SHP77 treated with DMSO at 0.1 percent for 48 hours (cell line): Measurements from ENCODE around the gene PDE6A.
A peak's percentile ranks its signal among the peaks of the same experiment; 100 is the strongest.
"Not testable (repeated sequence)": the region's sequence is repeated elsewhere in the genome, so short reads cannot be mapped to it uniquely, and the experiment has no call there.

Experiments
- DNase-seq: peaks from one replicate; lab custom pipeline; 2025; lab: John Stamatoyannopoulos, UW

PDE6A gene

DNA sequence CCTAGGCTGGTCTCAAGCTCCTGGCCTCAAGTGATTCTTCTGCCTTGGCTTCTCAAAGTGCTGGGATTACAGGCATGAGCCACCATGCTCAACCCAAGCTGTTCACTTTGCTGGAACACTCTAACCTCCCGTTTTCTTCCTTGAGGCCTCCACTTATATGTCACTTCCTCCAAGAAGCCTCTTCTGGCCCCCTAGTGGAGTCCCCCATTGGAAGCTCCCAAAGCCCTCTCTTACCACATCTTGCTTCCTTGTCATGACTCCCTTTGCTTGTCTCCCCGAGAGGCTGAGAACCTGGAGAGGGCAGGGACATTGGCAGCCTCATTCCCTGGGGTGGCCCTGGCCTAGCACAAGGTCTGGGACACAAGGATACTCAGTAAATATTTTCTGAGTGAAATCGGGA lies 80.8 kb downstream of the PDE6A start:
- DNase-seq: no peak

DNA sequence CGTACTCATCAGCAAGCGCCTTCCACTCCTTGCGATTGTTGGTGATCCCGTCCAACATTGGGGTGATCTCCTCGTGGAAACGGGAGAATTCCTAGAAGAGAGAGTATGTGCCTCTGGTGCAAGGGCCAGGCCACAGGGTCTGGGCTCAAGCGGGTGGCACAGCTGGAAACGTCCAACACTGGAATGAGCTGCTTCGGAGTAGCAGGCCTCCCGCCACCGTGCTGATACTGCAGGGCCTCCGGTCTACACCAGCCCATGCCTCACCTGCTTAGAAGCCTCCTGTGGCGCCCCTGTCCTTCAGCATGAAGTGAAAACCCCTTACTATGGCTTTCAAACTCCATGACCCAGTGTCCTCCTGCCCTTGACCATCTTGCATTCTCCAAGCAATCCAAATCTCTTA lies 81.4 kb downstream of the PDE6A start:
- DNase-seq: no peak

DNA sequence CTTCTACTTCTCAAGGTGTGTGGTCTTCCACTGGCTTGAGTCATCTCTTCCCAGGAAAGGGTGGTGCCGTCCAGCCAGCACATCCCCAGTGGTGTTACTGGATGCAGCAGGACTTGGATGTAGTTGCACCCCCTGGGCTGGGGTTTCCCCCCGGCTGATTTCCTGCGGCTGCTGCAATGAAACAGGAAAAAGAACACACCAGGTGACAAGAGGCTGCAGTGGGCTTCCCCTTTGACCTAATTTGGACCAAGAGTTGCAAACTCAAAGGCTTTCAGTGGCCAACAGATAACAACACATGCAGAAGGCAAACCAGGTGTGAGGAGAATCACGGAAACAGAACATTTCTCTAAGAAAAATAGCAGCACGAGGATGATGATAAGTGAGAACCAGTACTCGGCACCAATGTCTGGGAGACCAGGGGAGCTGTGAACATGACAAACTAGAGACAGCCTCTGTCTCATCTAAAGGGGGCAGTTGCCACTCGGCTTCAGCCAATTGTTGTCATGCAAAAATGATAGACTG lies 83.7 kb downstream of the PDE6A start:
- no peak for DNase-seq

DNA sequence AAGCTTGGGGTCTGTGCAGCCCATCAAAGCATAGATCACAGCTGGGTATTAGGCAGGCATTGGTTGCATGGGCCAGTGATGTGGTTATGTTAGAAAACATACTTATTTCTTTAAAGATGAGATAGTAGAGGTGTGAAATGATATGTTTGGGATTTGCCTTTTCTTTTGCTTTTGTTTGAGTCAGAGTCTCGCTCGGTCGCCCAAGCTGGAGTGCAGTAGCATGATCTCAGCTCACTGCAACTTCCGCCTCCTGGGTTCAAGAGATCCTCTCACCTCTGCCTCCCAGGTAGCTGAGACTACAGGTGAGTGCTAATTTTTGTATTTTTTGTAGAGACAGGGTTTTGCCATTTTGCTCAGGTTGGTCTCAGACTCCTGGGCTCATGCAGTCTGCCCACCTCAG lies 84.8 kb downstream of the PDE6A start:
- no peak for DNase-seq

DNA sequence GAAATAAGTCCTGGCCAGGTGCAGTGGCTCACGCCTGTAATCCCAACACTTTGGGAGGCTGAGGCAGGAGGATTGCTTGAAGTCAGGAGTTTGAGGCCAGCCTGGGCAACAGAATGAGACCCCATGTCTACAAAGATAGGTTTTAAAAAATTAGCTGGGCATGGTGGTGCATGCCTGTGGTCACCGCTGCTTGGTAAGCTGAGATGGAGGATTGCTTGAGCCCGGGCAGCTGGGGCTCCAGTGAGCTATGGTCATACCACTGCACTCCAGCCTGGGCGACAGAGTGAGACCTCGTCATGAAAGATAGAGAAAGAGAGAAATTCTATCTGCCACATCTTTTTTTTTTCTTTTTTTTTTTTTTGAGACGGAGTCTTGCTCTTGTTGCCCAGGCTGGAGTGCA lies 86.1 kb downstream of the PDE6A start:
- DNase-seq: not testable (repeated sequence)

DNA sequence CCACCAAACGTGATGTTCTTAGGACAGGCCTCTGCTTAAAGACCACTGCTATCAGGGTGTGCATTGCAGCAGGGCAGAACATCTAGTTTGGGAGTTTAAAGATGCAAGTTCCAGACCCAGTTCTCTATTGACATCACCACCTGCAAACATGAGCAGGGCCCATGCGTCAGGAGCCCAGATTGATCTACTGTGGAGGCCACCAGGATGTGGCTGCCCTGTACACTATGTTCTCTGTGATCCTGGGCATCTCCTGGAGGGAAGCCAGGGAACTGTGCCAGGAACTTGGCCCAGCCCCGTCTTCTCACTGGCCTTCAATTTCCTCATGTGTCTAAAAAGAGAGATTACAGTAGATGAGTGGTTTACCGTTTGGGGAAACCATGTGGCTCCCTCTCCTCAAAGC lies 87.1 kb downstream of the PDE6A start:
- DNase-seq: peak; percentile 22

DNA sequence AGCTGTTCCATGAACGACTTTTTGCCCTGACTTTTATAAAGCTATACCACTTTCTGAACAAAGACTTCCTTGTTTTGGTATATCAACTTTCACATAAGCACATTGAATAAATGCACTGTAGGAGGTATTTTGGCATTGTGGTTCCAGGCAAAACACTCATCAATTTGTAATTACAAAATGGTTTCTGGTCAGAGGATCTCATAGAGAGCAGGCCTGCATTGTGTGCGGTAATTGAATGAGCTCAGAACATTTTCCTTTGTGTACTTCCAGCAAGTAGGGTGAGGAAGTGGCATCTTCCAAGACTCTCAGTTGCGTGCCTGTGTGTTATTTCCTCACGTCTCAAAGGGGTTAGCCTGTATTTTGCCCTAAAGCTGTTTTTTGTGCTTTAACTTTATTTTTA lies 89.2 kb downstream of the PDE6A start:
- DNase-seq: no peak

DNA sequence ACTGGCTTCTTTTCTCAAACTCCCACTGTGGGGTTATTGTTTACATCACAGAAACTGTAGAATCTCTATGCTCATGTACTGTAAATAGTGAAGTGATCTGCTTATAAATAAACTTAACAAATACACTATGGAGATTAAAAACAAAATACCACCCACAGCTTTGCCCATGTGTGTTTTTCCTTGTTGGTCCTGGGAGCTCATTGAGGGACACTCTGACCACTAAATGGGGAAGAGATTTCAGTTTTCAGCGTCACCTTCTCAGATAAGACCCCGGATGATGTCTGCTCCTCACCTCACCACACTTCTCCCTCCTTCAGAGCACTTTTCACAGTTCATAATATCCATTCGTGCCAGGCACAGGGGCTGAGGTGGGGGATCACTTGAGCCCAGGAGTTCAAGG lies 89.7 kb downstream of the PDE6A start:
- DNase-seq: no peak

DNA sequence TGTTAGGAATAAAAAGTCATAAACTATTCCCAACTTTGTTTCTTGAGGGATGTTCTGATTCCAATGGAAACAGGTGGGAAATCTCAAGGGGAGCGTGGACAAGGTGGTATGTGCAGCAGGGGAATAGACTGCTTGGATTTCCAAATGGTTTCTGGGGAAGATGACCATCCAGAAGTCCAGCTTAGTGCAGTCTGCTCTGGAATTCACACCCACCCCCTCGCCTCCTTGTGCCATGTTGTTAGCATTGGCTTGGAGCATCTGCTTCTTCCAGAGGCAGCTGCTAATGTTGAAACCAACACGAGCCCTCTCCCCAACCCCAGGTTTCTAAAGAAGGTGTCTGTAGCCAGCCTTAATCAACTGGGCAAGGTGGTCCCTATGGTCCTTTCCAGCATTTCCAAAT lies 90.9 kb downstream of the PDE6A start:
- DNase-seq: no peak

DNA sequence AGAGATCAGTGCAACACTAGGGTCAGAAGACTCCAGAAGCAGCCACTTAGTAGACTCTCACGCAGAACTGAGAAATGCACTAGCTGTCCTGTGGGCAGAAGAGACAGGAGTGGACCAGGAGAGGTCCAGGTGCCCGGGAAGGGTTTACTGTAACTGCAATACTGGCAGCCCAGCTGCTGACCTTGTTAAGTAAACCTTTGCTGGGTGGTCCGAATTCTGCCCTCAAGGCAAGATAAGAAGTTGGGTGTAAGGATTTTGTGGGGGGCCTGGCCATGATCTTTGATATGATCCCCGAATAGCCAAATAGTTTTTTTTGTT lies 91.3 kb downstream of the PDE6A start:
- DNase-seq: no peak

DNA sequence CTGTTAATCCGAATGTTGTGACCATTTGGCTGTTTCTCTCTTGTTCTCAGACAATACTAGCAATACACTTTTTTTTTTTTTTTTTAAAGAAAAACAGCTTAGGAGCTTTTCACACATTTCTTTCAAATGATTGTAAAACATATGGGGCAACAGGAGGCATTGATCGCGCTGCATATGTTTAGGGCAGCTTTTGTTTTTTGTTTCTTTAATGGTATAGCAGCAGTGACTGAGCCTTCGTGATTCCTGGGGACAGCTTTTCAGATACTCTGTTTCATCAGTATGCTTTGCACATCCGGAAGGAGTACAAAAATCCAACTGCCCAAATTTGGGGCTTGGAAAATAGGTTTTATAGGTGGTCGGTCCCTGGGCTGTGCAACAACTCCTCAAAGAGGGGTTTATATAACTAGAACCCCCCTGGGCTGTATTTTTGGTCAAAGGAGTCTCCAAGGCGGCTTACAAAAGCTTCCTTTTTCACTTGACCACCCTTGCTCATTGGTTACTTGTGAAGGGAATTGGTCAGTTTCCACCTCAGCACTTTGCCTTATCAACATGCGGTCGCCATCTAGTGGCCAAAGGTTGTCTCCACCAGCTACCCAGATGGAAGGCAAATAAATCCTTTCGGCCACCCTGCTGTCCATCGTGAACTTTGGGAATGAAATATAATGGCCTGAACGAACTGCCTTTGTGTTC lies 91.8 kb downstream of the PDE6A start:
- DNase-seq: peak; percentile 58

DNA sequence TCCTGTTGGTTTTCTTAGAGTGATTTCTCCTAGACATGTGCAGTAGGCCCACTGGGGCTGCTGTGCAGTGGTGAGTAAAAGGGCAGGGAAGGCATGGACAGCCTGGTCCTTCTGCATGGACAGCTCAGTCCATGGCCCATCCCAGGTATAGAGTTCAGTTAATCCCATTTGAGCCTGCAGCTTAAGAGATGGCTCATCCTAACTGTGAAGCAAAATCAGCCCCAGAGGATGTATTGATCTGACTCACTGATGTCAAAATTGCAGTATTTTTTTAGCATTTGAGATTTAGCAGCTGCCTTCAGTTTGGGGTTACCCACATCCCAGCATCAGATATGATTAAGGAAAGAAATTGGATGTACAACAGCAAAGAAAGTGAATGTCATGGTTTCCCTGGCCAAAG lies 93.4 kb downstream of the PDE6A start:
- DNase-seq: no peak

DNA sequence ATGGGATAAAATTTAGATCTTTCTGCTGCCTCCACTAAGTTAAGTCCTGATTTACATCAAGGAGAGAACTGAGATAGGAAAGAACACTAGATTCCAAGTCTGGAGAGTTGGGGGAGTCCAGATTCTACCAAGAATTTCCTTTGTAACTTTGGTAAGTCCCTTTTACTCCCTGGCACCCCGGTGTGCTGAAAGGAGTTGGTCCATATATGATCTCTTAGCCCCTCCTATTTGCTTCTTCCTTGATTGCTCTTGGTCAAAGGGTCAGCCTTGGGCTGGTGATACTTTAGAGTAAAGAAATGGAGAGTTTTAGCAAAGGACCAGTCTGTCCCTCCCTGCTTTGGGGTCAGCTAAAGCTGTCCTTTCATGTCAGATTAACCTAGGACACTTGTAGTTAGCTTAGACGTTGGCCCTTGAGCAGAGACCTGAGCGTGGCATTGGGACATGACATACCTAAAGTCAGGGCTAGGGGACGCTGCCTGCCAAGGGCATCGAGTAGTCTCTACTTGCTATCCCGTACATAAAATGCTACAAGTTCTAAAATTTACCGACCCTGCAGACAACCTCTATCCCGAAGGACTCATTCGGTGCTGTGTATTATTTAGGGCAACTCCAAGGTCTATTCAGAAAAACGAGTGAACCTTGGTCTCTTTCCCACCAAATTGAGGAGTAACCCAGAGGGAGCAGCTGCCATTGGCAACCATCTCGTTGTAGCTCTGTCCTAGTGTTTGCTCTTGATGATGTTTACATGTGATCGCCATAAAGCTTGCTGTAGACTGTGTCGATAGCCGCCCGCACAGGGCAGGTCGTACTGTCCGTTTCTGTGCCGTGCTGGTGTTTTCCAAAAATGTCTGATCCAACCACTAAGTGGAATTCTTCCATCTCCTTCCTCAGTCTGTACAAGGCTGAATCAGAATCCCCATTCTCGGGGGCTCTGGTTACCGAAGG lies 94.4 kb downstream of the PDE6A start:
- no peak for DNase-seq

DNA sequence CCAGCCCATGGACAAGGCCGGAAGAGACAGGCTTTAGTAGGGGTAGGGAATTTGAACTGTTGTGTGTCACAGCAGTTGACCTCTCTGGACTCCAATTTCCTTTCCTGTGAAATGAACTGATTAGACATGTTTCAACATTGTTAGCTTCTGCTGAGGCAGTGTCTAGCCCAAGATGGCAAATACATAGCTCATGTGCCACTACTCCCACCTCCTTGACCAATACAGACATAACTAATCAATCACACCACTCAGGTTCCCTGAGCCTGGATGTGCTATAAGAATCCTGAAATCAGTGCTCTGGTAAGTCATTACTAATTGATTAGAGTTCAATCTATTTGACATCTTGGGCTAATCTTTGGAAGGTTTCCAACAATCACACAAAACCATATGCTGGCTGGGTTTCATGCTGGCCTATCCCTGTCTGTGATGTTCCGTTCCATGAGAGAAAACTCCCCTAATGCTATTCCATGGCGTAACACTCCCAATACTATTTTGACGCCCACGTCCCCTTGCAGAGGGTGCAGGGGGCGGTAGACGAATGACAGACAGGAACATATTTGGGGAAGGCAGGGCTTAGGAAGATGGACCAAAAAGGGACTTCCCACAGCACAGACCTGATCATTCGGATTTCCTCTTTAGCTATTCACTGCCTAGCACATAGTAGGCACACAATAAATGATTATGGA lies 95.2 kb downstream of the PDE6A start:
- no peak for DNase-seq

DNA sequence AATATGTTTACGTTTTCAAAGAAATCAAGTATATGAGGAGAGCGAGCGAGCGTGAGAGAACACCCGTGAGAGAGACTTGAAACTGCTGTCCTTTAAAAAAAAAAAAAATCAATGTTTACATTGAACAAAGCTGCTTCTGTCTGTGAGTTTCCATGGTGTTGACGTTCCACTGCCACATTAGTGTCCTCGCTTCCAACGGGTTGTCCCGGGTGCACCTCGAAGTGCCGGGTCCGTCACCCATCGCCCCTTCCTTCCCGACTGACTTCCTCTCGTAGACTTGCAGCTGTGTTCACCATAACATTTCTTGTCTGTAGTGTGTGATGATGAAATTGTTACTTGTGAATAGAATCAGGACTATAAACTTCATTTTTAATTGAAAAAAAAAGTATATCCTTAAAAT lies 97.0 kb downstream of the PDE6A start:
- no peak for DNase-seq

DNA sequence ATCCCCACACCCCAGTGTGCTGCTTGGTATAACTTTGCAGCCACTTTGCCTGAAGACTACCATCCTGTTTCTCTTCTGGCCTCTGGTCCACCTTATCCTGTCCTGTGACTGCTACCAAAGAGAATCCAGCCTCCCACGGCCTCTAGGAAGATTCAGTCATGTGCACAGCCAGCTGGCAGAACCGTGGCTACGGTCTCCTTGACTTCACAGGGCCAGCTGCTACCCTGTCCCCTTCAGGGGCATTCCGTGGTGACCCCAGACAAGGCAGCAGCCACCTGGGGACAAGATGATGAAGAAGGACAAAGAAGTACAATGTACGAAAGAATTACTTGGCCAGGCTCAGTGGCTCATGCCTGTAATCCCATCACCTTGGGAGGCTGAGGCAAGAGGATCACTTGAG lies 98.6 kb downstream of the PDE6A start:
- no peak for DNase-seq

DNA sequence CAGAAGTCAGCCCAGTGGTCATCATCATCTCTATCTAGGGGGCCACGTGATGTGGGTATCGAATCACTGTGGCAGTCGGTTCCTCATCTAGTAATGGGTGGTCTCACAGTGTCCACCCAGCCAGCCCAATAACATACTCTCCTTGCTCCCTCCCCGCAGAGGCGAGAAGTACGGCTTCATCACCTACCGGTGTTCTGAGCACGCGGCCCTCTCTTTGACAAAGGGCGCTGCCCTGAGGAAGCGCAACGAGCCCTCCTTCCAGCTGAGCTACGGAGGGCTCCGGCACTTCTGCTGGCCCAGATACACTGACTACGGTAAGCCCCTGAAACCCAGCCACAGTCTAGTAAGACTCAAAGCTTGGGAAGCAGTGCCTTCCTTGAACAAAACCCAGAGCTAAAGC lies 99.0 kb downstream of the PDE6A start:
- no peak for DNase-seq

DNA sequence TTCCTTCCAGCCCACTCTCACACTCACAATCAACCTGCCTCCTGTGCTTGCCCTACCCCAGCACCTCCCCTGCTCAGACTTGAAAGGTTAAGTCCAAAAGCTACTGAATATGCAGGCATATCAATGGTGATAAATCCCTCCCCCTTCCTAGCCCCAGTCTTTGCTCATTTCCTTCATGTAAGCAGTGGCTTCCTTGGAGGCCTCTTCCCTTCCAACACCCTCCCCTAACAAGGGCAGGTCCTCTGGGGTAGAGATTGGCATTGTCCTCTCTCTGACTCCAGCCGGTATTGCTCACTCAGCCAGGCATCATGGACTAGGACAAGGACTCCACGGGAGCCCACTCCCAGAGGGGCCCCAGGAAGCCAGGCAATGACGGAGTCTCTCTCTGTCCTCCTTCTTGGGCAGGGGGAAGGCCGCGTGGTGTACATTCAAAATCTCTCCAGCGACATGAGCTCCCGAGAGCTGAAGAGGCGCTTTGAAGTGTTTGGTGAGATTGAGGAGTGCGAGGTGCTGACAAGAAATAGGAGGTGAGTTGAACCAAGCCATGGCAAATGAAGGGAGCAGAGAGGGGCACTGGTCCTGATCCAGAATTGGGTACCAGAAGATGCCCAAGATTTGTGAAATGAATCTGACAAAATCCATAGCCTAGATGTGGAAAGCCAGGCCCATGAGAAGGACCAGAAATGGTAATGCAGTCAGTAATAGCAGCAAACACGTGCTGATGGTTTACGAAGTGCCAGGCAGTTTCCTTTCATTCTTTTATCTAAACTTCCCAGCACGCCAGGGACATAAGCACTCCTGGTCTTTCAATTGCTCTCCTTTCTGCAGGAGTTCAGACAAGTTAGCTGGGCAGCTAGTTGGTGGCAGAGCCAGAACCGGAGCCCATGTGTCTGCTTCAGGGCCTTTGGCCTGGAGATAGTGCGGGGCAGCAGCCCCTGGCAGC lies 102.5 kb downstream of the PDE6A start:
- DNase-seq: no peak

DNA sequence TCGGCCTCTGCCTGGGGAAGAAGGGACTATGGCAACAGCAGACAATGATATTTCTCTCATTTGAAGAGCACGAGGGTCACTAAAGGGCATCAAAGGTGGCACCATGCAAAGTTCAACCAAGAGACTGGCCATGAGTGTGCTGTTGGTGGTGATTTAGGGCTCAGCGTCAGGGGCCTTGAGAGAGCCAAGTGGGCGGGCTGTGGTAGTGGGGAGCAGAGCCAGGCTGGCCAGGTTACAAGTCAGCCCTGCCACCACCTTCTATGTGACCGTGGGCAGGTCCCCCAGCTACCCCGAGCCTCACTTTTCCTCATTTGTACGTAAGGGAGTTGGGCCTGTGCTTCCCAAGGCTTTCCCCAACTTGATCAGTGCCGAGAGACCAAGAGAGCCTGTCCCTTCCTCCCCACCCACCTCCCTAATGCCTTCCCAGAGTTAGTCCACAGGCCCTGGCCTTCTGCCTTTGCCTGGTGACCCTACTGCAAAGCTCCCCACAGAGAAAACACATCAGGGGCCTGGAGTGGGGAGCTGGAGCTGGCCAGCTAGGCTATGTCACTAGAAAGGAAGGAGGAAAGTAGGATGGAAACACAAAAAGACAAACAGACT lies 104.3 kb downstream of the PDE6A start:
- no peak for DNase-seq

DNA sequence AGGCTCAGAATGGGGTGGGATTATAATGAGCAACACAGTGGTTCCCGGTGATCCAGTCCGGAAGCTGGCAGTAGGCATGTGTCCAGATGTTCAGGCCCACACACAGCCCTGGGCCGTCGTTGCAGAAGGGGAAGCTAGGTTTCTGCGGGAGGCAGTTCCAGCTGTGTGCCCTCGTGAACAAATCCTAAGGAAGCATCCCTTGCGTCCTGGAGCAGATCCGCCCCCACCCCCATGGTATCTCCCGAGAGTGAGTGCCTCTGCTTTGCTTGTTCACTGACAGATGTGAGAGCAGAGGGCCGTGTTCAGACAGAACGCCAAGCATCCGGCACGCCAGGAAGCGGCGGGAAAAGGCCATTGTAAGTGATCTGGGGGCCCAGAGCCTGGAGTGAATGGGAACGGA lies 104.8 kb downstream of the PDE6A start:
- no peak for DNase-seq
